ENCODE data around the gene IQCB1. TPM values are rescaled to one million over a fixed set of nuclear protein-coding genes. Genes with fewer than 3 reads are reported as not detected.

The IQCB1 gene
- total RNA-seq, 2 experiments from 2014 or later = 45.4 to 51.6 TPM

GRCh38 chr3:121740896-121741295, 94.0 kb downstream of the IQCB1 start:
- no peaks in the 10 kb centered on the region for H3K27me3 Mint-ChIP-seq
- TF ChIP-seq, protein P1, sequence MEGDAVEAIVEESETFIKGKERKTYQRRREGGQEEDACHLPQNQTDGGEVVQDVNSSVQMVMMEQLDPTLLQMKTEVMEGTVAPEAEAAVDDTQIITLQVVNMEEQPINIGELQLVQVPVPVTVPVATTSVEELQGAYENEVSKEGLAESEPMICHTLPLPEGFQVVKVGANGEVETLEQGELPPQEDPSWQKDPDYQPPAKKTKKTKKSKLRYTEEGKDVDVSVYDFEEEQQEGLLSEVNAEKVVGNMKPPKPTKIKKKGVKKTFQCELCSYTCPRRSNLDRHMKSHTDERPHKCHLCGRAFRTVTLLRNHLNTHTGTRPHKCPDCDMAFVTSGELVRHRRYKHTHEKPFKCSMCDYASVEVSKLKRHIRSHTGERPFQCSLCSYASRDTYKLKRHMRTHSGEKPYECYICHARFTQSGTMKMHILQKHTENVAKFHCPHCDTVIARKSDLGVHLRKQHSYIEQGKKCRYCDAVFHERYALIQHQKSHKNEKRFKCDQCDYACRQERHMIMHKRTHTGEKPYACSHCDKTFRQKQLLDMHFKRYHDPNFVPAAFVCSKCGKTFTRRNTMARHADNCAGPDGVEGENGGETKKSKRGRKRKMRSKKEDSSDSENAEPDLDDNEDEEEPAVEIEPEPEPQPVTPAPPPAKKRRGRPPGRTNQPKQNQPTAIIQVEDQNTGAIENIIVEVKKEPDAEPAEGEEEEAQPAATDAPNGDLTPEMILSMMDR (IDR thresholded peaks at IDR 0.05) = no peak
- intact Hi-C loops (cut with micrococcal nuclease) = no loop called here

DNA sequence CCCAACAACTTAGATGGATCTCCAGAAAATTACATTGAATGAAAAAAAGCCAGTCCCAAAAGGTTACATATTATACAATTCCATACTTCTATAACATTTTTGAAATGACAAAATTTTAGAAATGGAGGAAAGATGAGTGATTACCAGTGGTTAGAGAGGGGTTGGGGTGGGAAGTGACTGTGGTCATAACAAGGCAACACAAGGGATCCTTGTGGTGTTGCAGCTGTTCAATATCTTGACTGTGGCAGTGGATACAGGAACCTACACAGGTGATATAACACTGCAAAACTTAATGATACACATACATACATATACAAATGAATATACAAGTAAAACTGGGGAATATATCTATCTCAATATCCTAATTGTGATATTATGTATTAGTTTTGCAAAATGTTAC, 95.0 kb downstream of the IQCB1 start:
- intact Hi-C loops (cut with micrococcal nuclease) = no loop called here
- TF ChIP-seq, protein P1 (IDR thresholded peaks at IDR 0.05) = no peak
- peak; percentile 10 for DNase-seq
- no peak overlapping the region for H3K4me3 Mint-ChIP-seq
- ChIA-PET CTCF (no interaction called here), POLR2A (interaction anchor here (0.9 to 1.2 kb wide), 2 partner anchors 11 to 79 kb away, joined by 3 read pairs; partner anchors contain the start of gene HCLS1)
- H3K27ac Mint-ChIP-seq = no peak overlapping the region
- no peaks in the 10 kb centered on the region for H3K27me3 Mint-ChIP-seq
- peaks cover 36% of the 10 kb centered on the region for H3K4me1 Mint-ChIP-seq (ENCODE audit: low read depth)
- H3K36me3 Mint-ChIP-seq (ENCODE audit: low read depth) = peaks cover 15% of the 10 kb centered on the region
- ATAC-seq = no peak
- peaks cover 5% of the 10 kb centered on the region for H3K9me3 Mint-ChIP-seq

More at GRCh38 chr3:121740896-121741295, 94.0 kb downstream of the IQCB1 start:
- DNase-seq (no peak), ATAC-seq (no peak)
- H3K9me3 Mint-ChIP-seq = peaks cover 5% of the 10 kb centered on the region
- no peak overlapping the region for H3K27ac Mint-ChIP-seq
- peaks cover 28% of the 10 kb centered on the region for H3K4me1 Mint-ChIP-seq (ENCODE audit: low read depth)
- ChIA-PET POLR2A (no interaction called here), CTCF (no interaction called here)
- peaks cover 15% of the 10 kb centered on the region for H3K36me3 Mint-ChIP-seq (ENCODE audit: low read depth)
- no peak overlapping the region for H3K4me3 Mint-ChIP-seq

GRCh38 chr3:121737644-121738043, 97.2 kb downstream of the IQCB1 start:
- Mint-ChIP-seq H3K9me3 (peaks cover 4% of the 10 kb centered on the region), H3K4me3 (no peak overlapping the region), H3K36me3 (ENCODE audit: low read depth) (peaks cover 8% of the 10 kb centered on the region), H3K27ac (no peak overlapping the region), H3K27me3 (no peaks in the 10 kb centered on the region), H3K4me1 (ENCODE audit: low read depth) (peaks cover 38% of the 10 kb centered on the region)
- CTCF ChIA-PET = no interaction called here
- TF ChIP-seq, protein P1 (IDR thresholded peaks at IDR 0.05) = no peak
- intact Hi-C loops (cut with micrococcal nuclease) = no loop called here
- POLR2A ChIA-PET = no interaction called here
- ATAC-seq (no peak), DNase-seq (no peak)

- ATAC-seq (peak; percentile 42), DNase-seq (peak; percentile 9)
- CTCF ChIA-PET = interaction anchor here (1.1 kb wide), 1 partner anchor 9 kb away, joined by 3 read pairs; no protein-coding TSS in a partner anchor
Measured at GRCh38 chr3:121736112-121736511, 98.7 kb downstream of the IQCB1 start.

GRCh38 chr3:121735047-121735696, 99.7 kb downstream of the IQCB1 start:
- Mint-ChIP-seq H3K4me1 (ENCODE audit: low read depth) (peaks cover 43% of the 10 kb centered on the region), H3K9me3 (no peaks in the 10 kb centered on the region), H3K4me3 (no peak overlapping the region), H3K27ac (peak overlapping the region; percentile 58), H3K36me3 (ENCODE audit: low read depth) (peaks cover 4% of the 10 kb centered on the region), H3K27me3 (no peaks in the 10 kb centered on the region)
- intact Hi-C loops (cut with micrococcal nuclease) = no loop called here
- ATAC-seq (peak; percentile 88), DNase-seq (no peak)
- TF ChIP-seq, protein P1 (IDR thresholded peaks at IDR 0.05) = no peak
- ChIA-PET POLR2A (interaction anchor here (0.8 to 1.2 kb wide), 3 partner anchors 15 to 99 kb away, joined by 3 read pairs; partner anchors contain the start of gene HCLS1), CTCF (no interaction called here)

More at GRCh38 chr3:121736112-121736511, 98.7 kb downstream of the IQCB1 start:
- TF ChIP-seq, protein P1 (IDR thresholded peaks at IDR 0.05) = no peak
- intact Hi-C loops (cut with micrococcal nuclease) = no loop called here
- Mint-ChIP-seq H3K27ac (no peak overlapping the region), H3K9me3 (no peaks in the 10 kb centered on the region), H3K4me3 (no peak overlapping the region), H3K4me1 (ENCODE audit: low read depth) (peaks cover 42% of the 10 kb centered on the region), H3K27me3 (no peaks in the 10 kb centered on the region), H3K36me3 (ENCODE audit: low read depth) (peaks cover 4% of the 10 kb centered on the region)
- POLR2A ChIA-PET = interaction anchor here (0.8 to 1.0 kb wide), 3 partner anchors 12 to 98 kb away, joined by 3 read pairs; partner anchors contain the start of gene HCLS1

Data from activated CD8-positive, alpha-beta T cell treated with anti-CD3 and anti-CD28 coated beads for 36 hours (primary cell).